ENCODE results near the gene EGFR. TPM values are rescaled to one million over a fixed set of nuclear protein-coding genes. Genes with fewer than 3 reads are reported as not detected.
"Not testable (repeated sequence)": the region's sequence is repeated elsewhere in the genome, so short reads cannot be mapped to it uniquely, and the experiment has no call there.

The EGFR gene
- total and polyA plus RNA-seq, 2 donors (not counting 3 experiments of a cell fraction or from before 2014, with no cell fraction given): 1.5 to 4.1 TPM

DNA sequence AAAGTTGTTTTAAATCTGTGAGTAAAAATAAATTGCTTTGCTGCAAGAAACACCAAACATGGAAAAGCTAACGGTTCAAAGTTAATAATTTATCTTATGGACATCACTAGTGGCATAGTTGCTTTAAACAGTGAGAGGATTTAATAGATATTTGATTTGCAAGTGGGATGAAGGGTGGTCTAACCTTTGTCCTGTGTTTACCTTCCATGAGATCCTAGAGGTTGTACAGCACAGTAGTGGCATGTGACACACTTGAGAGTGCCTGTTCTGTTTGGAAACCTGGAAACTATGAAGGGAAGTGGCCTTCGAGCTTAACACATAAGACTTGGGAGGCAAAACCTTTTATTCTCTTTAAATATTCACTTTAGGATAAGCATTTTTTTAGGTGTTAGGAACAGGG, 16.0 kb downstream of the EGFR start:
- ChIA-PET POLR2A (no interaction called here), CTCF (no interaction called here)
- Histone ChIP-seq H3K27me3 (ENCODE audit: control insufficient read depth in 2 of 2, insufficient read depth in 2 of 2, low read length in 2 of 2) (no peaks in the 10 kb centered on the region), H3K4me3 (replicated peaks in 1 of 3; ENCODE audit: insufficient read depth in 1 of 3, low read depth in 1 of 3, low read length in 3 of 3) (no peak overlapping the region), H2AFZ (ENCODE audit: low read depth, low read length) (no peak overlapping the region), H3K9me1 (replicated peaks; ENCODE audit: control insufficient read depth, extremely low read depth, insufficient read depth, low read length) (no peaks in the 10 kb centered on the region), H3K4me1 (ENCODE audit: control insufficient read depth, extremely low read depth, insufficient read depth, low read length) (no peaks in the 10 kb centered on the region), H4K20me1 (replicated peaks; ENCODE audit: control insufficient read depth, extremely low read depth, insufficient read depth, low read length) (no peaks in the 10 kb centered on the region), H3K79me2 (ENCODE audit: control insufficient read depth, insufficient read depth, low read length) (no peaks in the 10 kb centered on the region), H3K9me3 (replicated peaks; ENCODE audit: control insufficient read depth, insufficient read depth, low read length) (no peaks in the 10 kb centered on the region), H3K9ac (replicated peaks; ENCODE audit: extremely low read depth, insufficient read depth, low read length) (no peak overlapping the region), H3K27ac (ENCODE audit: insufficient read depth, low read depth, low read length) (no peak overlapping the region), H3K4me2 (ENCODE audit: insufficient read depth, low read length) (no peak overlapping the region), H3K36me3 (ENCODE audit: control insufficient read depth in 2 of 2, extremely low read depth in 1 of 2, insufficient read depth in 2 of 2, low read length in 2 of 2) (no peaks in the 10 kb centered on the region)
- FAIRE-seq: no peak
- no peak for DNase-seq (ENCODE audit: low read depth, low spot score)
- dilution Hi-C loops (cut with MboI; ENCODE audit: extremely low pct_ligation_motif_present, low sequenced_read_pairs): no loop called here
- TF ChIP-seq GATA2 (IDR thresholded peaks at IDR 0.05; ENCODE audit: insufficient read depth, insufficient read length, low read depth, low read length): no peak
- TF ChIP-seq MYC (IDR thresholded peaks at IDR 0.05; ENCODE audit: low read depth, low read length): no peak
- no peak for TF ChIP-seq EZH2 (IDR thresholded peaks at IDR 0.05; ENCODE audit: borderline replicate concordance, low read depth, low read length, severe bottlenecking)
- no peak for TF ChIP-seq POLR2AphosphoS5 (IDR thresholded peaks at IDR 0.05; ENCODE audit: insufficient read depth, low read depth, low read length)
- no peak for TF ChIP-seq FOS (IDR thresholded peaks at IDR 0.05; ENCODE audit: borderline replicate concordance, insufficient read depth, low read length)
- no peak for TF ChIP-seq JUN (IDR thresholded peaks at IDR 0.05; ENCODE audit: borderline replicate concordance, insufficient read depth, insufficient read length, low read depth)
- intact Hi-C loops (cut with micrococcal nuclease): no loop called here
- no TSS peak for BruUV-seq (replicated peaks)

GRCh38 chr7:55035410-55035809, 16.6 kb downstream of the EGFR start:
- H4K20me1 ChIP-seq (replicated peaks; ENCODE audit: control insufficient read depth, extremely low read depth, insufficient read depth, low read length); CTCF ChIA-PET: not testable (repeated sequence)

More at GRCh38 chr7:55035410-55035809, 16.6 kb downstream of the EGFR start:
- H3K27ac ChIP-seq (ENCODE audit: insufficient read depth, low read depth, low read length); H3K9me1 ChIP-seq (replicated peaks; ENCODE audit: control insufficient read depth, extremely low read depth, insufficient read depth, low read length); POLR2A ChIA-PET; H3K4me3 ChIP-seq (replicated peaks in 1 of 3; ENCODE audit: insufficient read depth in 1 of 3, low read depth in 1 of 3, low read length in 3 of 3); H3K27me3 ChIP-seq (ENCODE audit: control insufficient read depth in 2 of 2, insufficient read depth in 2 of 2, low read length in 2 of 2); BruUV-seq (replicated peaks); H3K9me3 ChIP-seq (replicated peaks; ENCODE audit: control insufficient read depth, insufficient read depth, low read length); H3K36me3 ChIP-seq (ENCODE audit: control insufficient read depth in 2 of 2, extremely low read depth in 1 of 2, insufficient read depth in 2 of 2, low read length in 2 of 2); FAIRE-seq; H3K4me2 ChIP-seq (ENCODE audit: insufficient read depth, low read length); dilution Hi-C loops (cut with MboI; ENCODE audit: extremely low pct_ligation_motif_present, low sequenced_read_pairs); H2AFZ ChIP-seq (ENCODE audit: low read depth, low read length); H3K9ac ChIP-seq (replicated peaks; ENCODE audit: extremely low read depth, insufficient read depth, low read length); intact Hi-C loops (cut with micrococcal nuclease); H3K79me2 ChIP-seq (ENCODE audit: control insufficient read depth, insufficient read depth, low read length); H3K4me1 ChIP-seq (ENCODE audit: control insufficient read depth, extremely low read depth, insufficient read depth, low read length); DNase-seq (ENCODE audit: low read depth, low spot score): not testable (repeated sequence)

Measured in endothelial cell of umbilical vein (primary cell).